HepG2 (cell line): ENCODE measurements around the gene PYURF. TPM values are rescaled to one million over a fixed set of nuclear protein-coding genes. Genes with fewer than 3 reads are reported as not detected.

Experiments
- ATAC-seq: fragments of 200-7000 bp; cut with Tn5 transposase; 3 replicates; pipeline ENCODE4 v1.9.1; 2020; ENCODE audit warnings: mild to moderate bottlenecking, moderate library complexity
- BruUV-seq: library from RNA; stranded (reverse); fragments of 400-500 nt; replicated peaks from 2 replicates; lab custom pipeline; 2021; lab: Mats Ljungman, UMichigan
- CTCF ChIA-PET: fragments of 300-600 bp; formaldehyde crosslinking; extraction: SDS; loops from one replicate; lab custom pipeline; 2021; ENCODE audit warnings: low total read pairs, inconsistent platforms, low intra/inter-chr PET ratio; lab: Yijun Ruan, JAX
- POLR2A ChIA-PET: fragments of 350-600 bp; sonication (Branson Sonifier 250); formaldehyde crosslinking; loops from one replicate; lab custom pipeline; 2020; ENCODE audit warnings: antibody characterized with exemption, inconsistent platforms; lab: Yijun Ruan, JAX
- DNase-seq: peaks from one replicate; pipeline ENCODE4 v3.0.0-alpha.2; 2015; ENCODE audit warnings: low spot score
- FAIRE-seq: peaks from 3 replicates; lab custom pipeline; 2011; peaks lifted over from hg19 to GRCh38; lab: Jason Lieb, UNC
- H2AFZ ChIP-seq: one replicate; pipeline ENCODE4 v1.6.1; 2011; ENCODE audit warnings: low read length, inconsistent platforms
- H3K27ac ChIP-seq: fragments of 300-600 bp; 3 replicates; pipeline ENCODE4 v1.8.0; 2011; ENCODE audit warnings: mixed run types, mild to moderate bottlenecking, mixed read lengths, low read length, inconsistent platforms; ENCODE audit not compliant: insufficient read depth; ENCODE audit errors: extremely low read length
- H3K27me3 ChIP-seq, 2 experiments: fragments of 200-600 bp in 1 of 2; 2 replicates in 1 of 2; 3 replicates in 1 of 2; pipeline versions ENCODE4 v1.6.0 to v1.8.0; 2011; ENCODE audit warnings: low read length in 2 of 2, mild to moderate bottlenecking in 2 of 2, moderate library complexity in 2 of 2, inconsistent platforms in 1 of 2; ENCODE audit not compliant: insufficient read depth in 2 of 2, control insufficient read depth in 1 of 2
- H3K36me3 ChIP-seq, 2 experiments: fragments of 200-600 bp in 1 of 2; replicated peaks in 1 of 2; 2 replicates in 1 of 2; 3 replicates in 1 of 2; pipeline versions ENCODE4 v1.5.1 to v1.8.0; 2011; ENCODE audit warnings: low read length in 2 of 2, inconsistent platforms in 1 of 2; ENCODE audit not compliant: insufficient read depth in 2 of 2, control insufficient read depth in 1 of 2
- H3K4me1 ChIP-seq: 2 replicates; pipeline ENCODE4 v1.5.1; 2012; ENCODE audit warnings: low read length, inconsistent platforms; ENCODE audit not compliant: insufficient read depth
- H3K4me2 ChIP-seq: 2 replicates; pipeline ENCODE4 v1.6.0; 2011; ENCODE audit warnings: low read depth, low read length, inconsistent platforms
- H3K4me3 ChIP-seq, 3 experiments: fragments of 200-600 bp in 1 of 3; sonication (generic), shearing (Covaris generic) in 1 of 3; replicated peaks in 1 of 3; 2 replicates each; pipeline ENCODE4 v1.5.1; 2011 to 2016; ENCODE audit warnings: low read length in 3 of 3, inconsistent platforms in 2 of 3, low read depth in 2 of 3, mild to moderate bottlenecking in 2 of 3, control low read depth in 1 of 3, mixed read lengths in 1 of 3; ENCODE audit not compliant: insufficient read depth in 1 of 3
- H3K79me2 ChIP-seq: one replicate; pipeline ENCODE4 v1.6.1; 2011; ENCODE audit warnings: low read length, inconsistent platforms; ENCODE audit not compliant: insufficient read depth
- H3K9ac ChIP-seq: 2 replicates; pipeline ENCODE4 v1.6.0; 2011; ENCODE audit warnings: mild to moderate bottlenecking, low read depth, low read length, inconsistent platforms; ENCODE audit not compliant: insufficient read depth
- H3K9me3 ChIP-seq: 2 replicates; pipeline ENCODE4 v1.5.1; 2012; ENCODE audit warnings: mild to moderate bottlenecking, low read length
- H4K20me1 ChIP-seq: 2 replicates; pipeline ENCODE4 v1.6.0; 2011; ENCODE audit warnings: inconsistent platforms, mild to moderate bottlenecking, low read length, moderate library complexity; ENCODE audit not compliant: insufficient read depth
- RBFOX2 ChIP-seq: fragments of 200-400 bp; formaldehyde crosslinking; IDR thresholded peaks from 2 replicates; pipeline ENCODE4 v1.6.1; 2017; ENCODE audit warnings: low read depth, mild to moderate bottlenecking, low read length
- ZNF20 ChIP-seq: sonication (generic); formaldehyde crosslinking; IDR thresholded peaks from 2 replicates; pipeline ENCODE4 v1.4.0; 2020; ENCODE audit warnings: mild to moderate bottlenecking, moderate library complexity, missing genetic modification reagents
- ZNF644 ChIP-seq: IDR thresholded peaks from 2 replicates; pipeline ENCODE4 v1.6.1; 2016; ENCODE audit warnings: low read depth
- ZNF703 ChIP-seq: sonication (generic); formaldehyde crosslinking; IDR thresholded peaks from 2 replicates; pipeline ENCODE4 v1.5.1; 2020; ENCODE audit warnings: missing genetic modification reagents, mild to moderate bottlenecking, moderate library complexity, borderline replicate concordance
- WGBS: methylation state at CpG from one replicate; pipeline ENCODE4 v1.1.6; 2017; ENCODE audit warnings: low lambda C conversion rate; 5-methylcytosine and 5-hydroxymethylcytosine counted together
- in situ Hi-C: cut with HindIII; loops from 2 replicates; pipeline ENCODE4 v1.10.0; 2017; ENCODE audit warnings: low pct_unique_long_range_greater_than_20kb; ENCODE audit not compliant: extremely low pct_ligation_motif_present
- intact Hi-C: fragments of 100-400 bp; cut with micrococcal nuclease; formaldehyde crosslinking; loops from one replicate; pipeline ENCODE4 v1.10.0; 2022; ENCODE audit not compliant: unreplicated experiment
- polyA plus RNA-seq, 8 experiments: library from polyadenylated mRNA; depleted of rRNA in 3 of 8; stranded (reverse) in 7 of 8; unstranded in 1 of 8; fragments of >200 nt; fragmentation: Illumina TruSeq in 4 of 8; extraction: Trizol in 4 of 8; gene quantifications; 2 replicates each; pipeline versions ENCODE4 v1.2.1 to v1.2.3, GENCODE V29; 2011 to 2016; ENCODE audit warnings: low read depth in 4 of 8, missing spikeins in 1 of 8, mixed read lengths in 1 of 8; ENCODE audit not compliant: insufficient read depth in 1 of 8
- total RNA-seq, 5 experiments: library from RNA; depleted of rRNA; stranded (reverse); fragments of >200 nt; fragmentation: Illumina TruSeq; extraction: Trizol; gene quantifications; 2 replicates each; pipeline ENCODE4 v1.2.3, GENCODE V29; 2016; ENCODE audit warnings: low read depth in 1 of 5
- TF ChIP-seq, protein P1 (sequence below): sonication (generic); formaldehyde crosslinking; IDR thresholded peaks from 2 replicates; pipeline ENCODE4 v1.5.1; 2020; ENCODE audit warnings: mild to moderate bottlenecking, missing genetic modification reagents, borderline replicate concordance
- TF ChIP-seq, protein P2 (sequence below): IDR thresholded peaks from 2 replicates; pipeline ENCODE4 v1.6.1; 2016; ENCODE audit warnings: missing genetic modification reagents, missing compliant biosample characterization

PYURF gene
- total and polyA plus RNA-seq, 2 of the 13 experiments (the other 11 are each of a cell fraction or from before 2014, with no cell fraction given) = 59.9 to 95.2 TPM

DNA sequence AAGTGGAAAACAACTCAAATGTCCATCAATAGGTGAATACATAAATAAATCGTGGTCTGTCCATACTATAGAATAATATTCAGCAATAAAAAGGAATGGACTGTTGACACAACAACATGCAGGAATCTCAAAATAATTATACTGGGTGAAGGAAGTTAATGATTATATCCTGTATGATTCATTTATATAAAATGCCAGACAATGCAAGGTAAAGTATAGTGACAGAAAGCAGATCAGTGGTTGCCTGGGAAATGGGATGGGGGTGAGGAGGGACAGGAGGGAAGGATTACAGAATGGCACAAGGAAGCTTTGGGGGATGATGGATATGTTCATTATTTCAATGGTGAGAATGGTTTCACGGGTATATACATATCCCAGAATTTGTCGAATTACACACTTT, 12.3 kb downstream of the PYURF start:
- peaks cover 0 to 8% of the 10 kb centered on the region in 2 experiments; a peak in 2 of 5 replicates for H3K27me3 ChIP-seq
- FAIRE-seq = no peak

More for the DNA sequence above, 12.3 kb downstream of the PYURF start:
- in situ Hi-C loops = loop anchor here (10.0 kb wide), 1 partner anchor 476 kb away; no protein-coding TSS in a partner anchor
- BruUV-seq = no TSS peak
- Histone ChIP-seq H3K4me2 (no peak overlapping the region), H3K4me1 (peaks cover 18% of the 10 kb centered on the region)
- TF ChIP-seq ZNF644 (CRISPR knock-in tag) (no peak), RBFOX2 (no peak), ZNF20 (CRISPR knock-in tag) (no peak), ZNF703 (CRISPR knock-in tag) (no peak)
- TF ChIP-seq, protein P1, sequence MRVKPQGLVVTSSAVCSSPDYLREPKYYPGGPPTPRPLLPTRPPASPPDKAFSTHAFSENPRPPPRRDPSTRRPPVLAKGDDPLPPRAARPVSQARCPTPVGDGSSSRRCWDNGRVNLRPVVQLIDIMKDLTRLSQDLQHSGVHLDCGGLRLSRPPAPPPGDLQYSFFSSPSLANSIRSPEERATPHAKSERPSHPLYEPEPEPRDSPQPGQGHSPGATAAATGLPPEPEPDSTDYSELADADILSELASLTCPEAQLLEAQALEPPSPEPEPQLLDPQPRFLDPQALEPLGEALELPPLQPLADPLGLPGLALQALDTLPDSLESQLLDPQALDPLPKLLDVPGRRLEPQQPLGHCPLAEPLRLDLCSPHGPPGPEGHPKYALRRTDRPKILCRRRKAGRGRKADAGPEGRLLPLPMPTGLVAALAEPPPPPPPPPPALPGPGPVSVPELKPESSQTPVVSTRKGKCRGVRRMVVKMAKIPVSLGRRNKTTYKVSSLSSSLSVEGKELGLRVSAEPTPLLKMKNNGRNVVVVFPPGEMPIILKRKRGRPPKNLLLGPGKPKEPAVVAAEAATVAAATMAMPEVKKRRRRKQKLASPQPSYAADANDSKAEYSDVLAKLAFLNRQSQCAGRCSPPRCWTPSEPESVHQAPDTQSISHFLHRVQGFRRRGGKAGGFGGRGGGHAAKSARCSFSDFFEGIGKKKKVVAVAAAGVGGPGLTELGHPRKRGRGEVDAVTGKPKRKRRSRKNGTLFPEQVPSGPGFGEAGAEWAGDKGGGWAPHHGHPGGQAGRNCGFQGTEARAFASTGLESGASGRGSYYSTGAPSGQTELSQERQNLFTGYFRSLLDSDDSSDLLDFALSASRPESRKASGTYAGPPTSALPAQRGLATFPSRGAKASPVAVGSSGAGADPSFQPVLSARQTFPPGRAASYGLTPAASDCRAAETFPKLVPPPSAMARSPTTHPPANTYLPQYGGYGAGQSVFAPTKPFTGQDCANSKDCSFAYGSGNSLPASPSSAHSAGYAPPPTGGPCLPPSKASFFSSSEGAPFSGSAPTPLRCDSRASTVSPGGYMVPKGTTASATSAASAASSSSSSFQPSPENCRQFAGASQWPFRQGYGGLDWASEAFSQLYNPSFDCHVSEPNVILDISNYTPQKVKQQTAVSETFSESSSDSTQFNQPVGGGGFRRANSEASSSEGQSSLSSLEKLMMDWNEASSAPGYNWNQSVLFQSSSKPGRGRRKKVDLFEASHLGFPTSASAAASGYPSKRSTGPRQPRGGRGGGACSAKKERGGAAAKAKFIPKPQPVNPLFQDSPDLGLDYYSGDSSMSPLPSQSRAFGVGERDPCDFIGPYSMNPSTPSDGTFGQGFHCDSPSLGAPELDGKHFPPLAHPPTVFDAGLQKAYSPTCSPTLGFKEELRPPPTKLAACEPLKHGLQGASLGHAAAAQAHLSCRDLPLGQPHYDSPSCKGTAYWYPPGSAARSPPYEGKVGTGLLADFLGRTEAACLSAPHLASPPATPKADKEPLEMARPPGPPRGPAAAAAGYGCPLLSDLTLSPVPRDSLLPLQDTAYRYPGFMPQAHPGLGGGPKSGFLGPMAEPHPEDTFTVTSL (CRISPR knock-in tag) = no peak
- TF ChIP-seq, protein P2, sequence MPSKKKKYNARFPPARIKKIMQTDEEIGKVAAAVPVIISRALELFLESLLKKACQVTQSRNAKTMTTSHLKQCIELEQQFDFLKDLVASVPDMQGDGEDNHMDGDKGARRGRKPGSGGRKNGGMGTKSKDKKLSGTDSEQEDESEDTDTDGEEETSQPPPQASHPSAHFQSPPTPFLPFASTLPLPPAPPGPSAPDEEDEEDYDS (CRISPR knock-in tag) = no peak
- TF ChIP-seq, all 625 proteins: peak for 0
- ChIA-PET CTCF (no interaction called here), POLR2A (no interaction called here)
- Histone ChIP-seq H4K20me1 (no peaks in the 10 kb centered on the region), H2AFZ (no peak overlapping the region), H3K36me3 (no peaks in the 10 kb centered on the region), H3K4me3 (no peak overlapping the region), H3K79me2 (no peaks in the 10 kb centered on the region), H3K9ac (no peak overlapping the region), H3K27ac (no peak overlapping the region), H3K9me3 (no peaks in the 10 kb centered on the region)
- intact Hi-C loops = loop anchor here (10.0 kb wide), 1 partner anchor 656 kb away; no protein-coding TSS in a partner anchor
- DNase-seq (no peak), ATAC-seq (no peak)
- WGBS = 1% methylated on average over 3 of the region's 3 CpGs
